SK-N-MC (cell line): ENCODE data around the gene NRXN3.

Experiments
- EZH2 ChIP-seq: fragments of 200-600 bp; sonication (generic); IDR thresholded peaks from one replicate; pipeline ENCODE4 v1.6.1; 2017; ENCODE audit warnings: antibody characterized with exemption
- POLR2AphosphoS5 ChIP-seq: IDR thresholded peaks from 2 replicates; pipeline ENCODE4 v1.6.1; 2012; ENCODE audit warnings: mild to moderate bottlenecking, low read depth, low read length, borderline replicate concordance

- TF ChIP-seq POLR2AphosphoS5 (no peak), EZH2 (no peak)
Observed at GRCh38 chr14:78399316-78399889, 229.2 kb downstream of the NRXN3 start.
